Caco-2 (cell line): Measurements from ENCODE around the gene PELI2. TPM values are rescaled to one million over a fixed set of nuclear protein-coding genes. Genes with fewer than 3 reads are reported as not detected.

Experiments used
- BruUV-seq: library from RNA; stranded (reverse); fragments of 400-500 nt; replicated peaks from 2 replicates; lab custom pipeline; 2021; lab: Mats Ljungman, UMichigan
- CTCF ChIA-PET: fragments of 300-600 bp; sonication (Branson Sonifier 250); formaldehyde crosslinking; loops from one replicate; lab custom pipeline; 2022; ENCODE audit warnings: antibody characterized with exemption; lab: Charles Lee
- POLR2A ChIA-PET: fragments of 300-600 bp; sonication (Branson Sonifier 250); formaldehyde crosslinking; loops from one replicate; lab custom pipeline; 2022; ENCODE audit warnings: antibody characterized with exemption; lab: Charles Lee
- DNase-seq, 2 experiments: peaks; one replicate each; pipeline versions ENCODE4 v3.0.0 to v3.0.0-alpha.2; 2020 to 2022
- H3K27me3 ChIP-seq: replicated peaks from 2 replicates; pipeline ENCODE4 v1.6.0; 2011; ENCODE audit warnings: low read length; ENCODE audit not compliant: control insufficient read depth, insufficient read depth
- H3K36me3 ChIP-seq: 2 replicates; pipeline ENCODE4 v1.5.1; 2011; ENCODE audit warnings: low read length; ENCODE audit not compliant: control insufficient read depth, insufficient read depth
- H3K4me1 ChIP-seq: fragments of 250-450 bp; sonication (Bioruptor Pico); 2 replicates; pipeline ENCODE4 v1.5.1; 2020; ENCODE audit warnings: mild to moderate bottlenecking
- H3K4me3 ChIP-seq: 2 replicates; pipeline ENCODE4 v1.5.1; 2011; ENCODE audit warnings: low read depth, mild to moderate bottlenecking, control low read depth, low read length
- H3K9me3 ChIP-seq: fragments of 250-450 bp; sonication (Bioruptor Pico); 2 replicates; pipeline ENCODE4 v1.5.1; 2020; ENCODE audit warnings: mild to moderate bottlenecking, moderate library complexity
- H3K27ac Mint-ChIP-seq: one replicate; pipeline ENCODE4 v1.8.0; 2022; ENCODE audit warnings: mixed read lengths; ENCODE audit not compliant: unreplicated experiment
- H3K27me3 Mint-ChIP-seq: one replicate; pipeline ENCODE4 v1.8.0; 2022; ENCODE audit warnings: mixed read lengths; ENCODE audit not compliant: insufficient read depth, unreplicated experiment
- H3K36me3 Mint-ChIP-seq: one replicate; pipeline ENCODE4 v1.8.0; 2022; ENCODE audit warnings: mild to moderate bottlenecking, mixed read lengths; ENCODE audit not compliant: insufficient read depth, unreplicated experiment
- H3K4me1 Mint-ChIP-seq: one replicate; pipeline ENCODE4 v1.8.0; 2022; ENCODE audit warnings: low read depth, mixed read lengths; ENCODE audit not compliant: unreplicated experiment
- H3K4me3 Mint-ChIP-seq: one replicate; pipeline ENCODE4 v1.8.0; 2022; ENCODE audit warnings: mild to moderate bottlenecking, moderate library complexity, mixed read lengths; ENCODE audit not compliant: unreplicated experiment
- H3K9me3 Mint-ChIP-seq: one replicate; pipeline ENCODE4 v1.8.0; 2022; ENCODE audit warnings: mixed read lengths; ENCODE audit not compliant: unreplicated experiment
- CTCF ChIP-seq, 2 experiments: fragments of 200-600 bp in 1 of 2; IDR thresholded peaks; 1 replicate in 1 of 2; 2 replicates in 1 of 2; pipeline versions ENCODE4 v1.5.1 to v1.8.0; 2011 to 2022; ENCODE audit warnings: antibody characterized with exemption in 1 of 2, control low read depth in 1 of 2, inconsistent platforms in 1 of 2, low read depth in 1 of 2, low read length in 1 of 2, mild to moderate bottlenecking in 1 of 2, moderate library complexity in 1 of 2; ENCODE audit not compliant: insufficient read depth in 1 of 2, severe bottlenecking in 1 of 2, unreplicated experiment in 1 of 2
- intact Hi-C: fragments of 100-400 bp; cut with micrococcal nuclease; formaldehyde crosslinking; loops from one replicate; pipeline ENCODE4 v1.10.0; 2022; ENCODE audit not compliant: unreplicated experiment
- total RNA-seq: library from RNA; stranded (reverse); gene quantifications from 2 replicates; pipeline ENCODE4 v1.2.3, GENCODE V29; 2022

Gene PELI2
- total RNA-seq, 1 experiment from 2014 or later, result 8.5 TPM

DNA sequence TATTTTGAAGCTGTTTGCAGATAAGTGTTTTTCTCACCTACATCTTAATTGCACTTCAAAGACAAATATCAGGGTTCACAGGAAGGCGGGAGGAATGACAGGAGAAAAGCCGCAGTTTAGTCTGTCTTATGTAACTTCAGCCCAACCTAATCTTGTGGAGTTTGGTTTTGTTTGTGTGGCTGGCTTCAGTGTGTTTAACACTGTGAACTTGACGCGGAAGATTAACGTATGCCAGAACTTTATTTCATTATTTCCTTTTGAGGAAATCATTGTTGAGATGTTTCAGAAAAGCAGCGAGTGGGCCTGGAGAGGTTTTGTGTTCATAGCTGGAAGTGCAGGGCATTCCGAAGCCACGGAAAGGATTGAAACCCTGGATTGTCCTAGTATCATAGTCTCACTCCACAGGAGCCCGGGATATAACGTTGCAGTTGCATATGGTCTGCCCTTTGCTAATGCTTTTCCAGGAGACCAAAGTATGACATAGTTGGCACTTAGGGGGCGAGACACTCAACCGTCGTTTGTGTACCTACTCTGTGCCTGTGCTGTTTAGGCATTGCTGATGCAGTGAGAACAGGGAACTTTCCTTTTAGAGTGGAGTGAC is 2.0 kb downstream of the PELI2 start:
- no peak for TF ChIP-seq CTCF (IDR thresholded peaks at IDR 0.05; ENCODE audit: insufficient read depth in 1 of 2, low read depth in 1 of 2, low read length in 1 of 2, severe bottlenecking in 1 of 2, unreplicated experiment in 1 of 2)
- H3K4me3 ChIP-seq, result no peak overlapping the region

GRCh38 chr14:56121816-56122215 is 3.6 kb downstream of the PELI2 start:
- intact Hi-C loops, result loop anchor here (10.0 kb wide), 1 partner anchor 353 kb away; no protein-coding TSS in a partner anchor
- no peaks in the 10 kb centered on the region for H3K27me3 ChIP-seq
- H3K4me1 Mint-ChIP-seq, result peaks cover 19% of the 10 kb centered on the region

More for the DNA sequence above, 2.0 kb downstream of the PELI2 start:
- TSS peak; percentile 43 for BruUV-seq
- Mint-ChIP-seq H3K27me3 (peaks cover 13% of the 10 kb centered on the region), H3K4me3 (peak overlapping the region; percentile 70), H3K9me3 (no peaks in the 10 kb centered on the region), H3K36me3 (peaks cover 5% of the 10 kb centered on the region), H3K27ac (no peak overlapping the region), H3K4me1 (peaks cover 26% of the 10 kb centered on the region)
- CTCF ChIA-PET, result interaction anchor here (0.7 kb wide), 1 partner anchor 288 kb away, joined by 3 read pairs; no protein-coding TSS in a partner anchor
- no peaks in the 10 kb centered on the region for H3K27me3 ChIP-seq
- no peaks in the 10 kb centered on the region for H3K9me3 ChIP-seq
- H3K4me1 ChIP-seq, result peaks cover 10% of the 10 kb centered on the region; the same call in 1 of the 2 replicates
- POLR2A ChIA-PET, result no interaction called here
- no peak for DNase-seq
- H3K36me3 ChIP-seq, result no peaks in the 10 kb centered on the region
- intact Hi-C loops, result loop anchor here (10.0 kb wide), 1 partner anchor 355 kb away; no protein-coding TSS in a partner anchor

GRCh38 chr14:56122301-56122700 is 4.1 kb downstream of the PELI2 start:
- peaks cover 19% of the 10 kb centered on the region for H3K4me1 Mint-ChIP-seq
- CTCF ChIA-PET, result no interaction called here
- H3K4me1 ChIP-seq, result peaks cover 10% of the 10 kb centered on the region; the same call in 1 of the 2 replicates
- H3K27ac Mint-ChIP-seq, result no peak overlapping the region
- POLR2A ChIA-PET, result no interaction called here
- no peak overlapping the region for H3K4me3 Mint-ChIP-seq
- H3K4me3 ChIP-seq, result no peak overlapping the region
- H3K36me3 ChIP-seq, result no peaks in the 10 kb centered on the region
- no peaks in the 10 kb centered on the region for H3K27me3 ChIP-seq
- H3K36me3 Mint-ChIP-seq, result peaks cover 5% of the 10 kb centered on the region
- no peak for DNase-seq
- peaks cover 13% of the 10 kb centered on the region for H3K27me3 Mint-ChIP-seq
- no peaks in the 10 kb centered on the region for H3K9me3 ChIP-seq
- no TSS peak for BruUV-seq
- H3K9me3 Mint-ChIP-seq, result no peaks in the 10 kb centered on the region
- intact Hi-C loops, result loop anchor here (10.0 kb wide), 1 partner anchor 352 kb away; no protein-coding TSS in a partner anchor
- no peak for TF ChIP-seq CTCF (IDR thresholded peaks at IDR 0.05; ENCODE audit: insufficient read depth in 1 of 2, low read depth in 1 of 2, low read length in 1 of 2, severe bottlenecking in 1 of 2, unreplicated experiment in 1 of 2)

More at GRCh38 chr14:56121816-56122215, 3.6 kb downstream of the PELI2 start:
- ChIA-PET POLR2A (no interaction called here), CTCF (no interaction called here)
- Mint-ChIP-seq H3K27me3 (peaks cover 13% of the 10 kb centered on the region), H3K9me3 (no peaks in the 10 kb centered on the region), H3K36me3 (peaks cover 5% of the 10 kb centered on the region), H3K4me3 (no peak overlapping the region), H3K27ac (no peak overlapping the region)
- no peak overlapping the region for H3K4me3 ChIP-seq
- no peaks in the 10 kb centered on the region for H3K9me3 ChIP-seq
- no peak for DNase-seq
- TF ChIP-seq CTCF (IDR thresholded peaks at IDR 0.05; ENCODE audit: insufficient read depth in 1 of 2, low read depth in 1 of 2, low read length in 1 of 2, severe bottlenecking in 1 of 2, unreplicated experiment in 1 of 2), result no peak
- no peaks in the 10 kb centered on the region for H3K36me3 ChIP-seq
- H3K4me1 ChIP-seq, result peaks cover 10% of the 10 kb centered on the region; the same call in 1 of the 2 replicates
- BruUV-seq, result no TSS peak
